ENCODE results near the gene ADGRD1.

ADGRD1 gene

GRCh38 chr12:131076791-131077747 is 123.4 kb downstream of the ADGRD1 start:
- no peak for DNase-seq

DNA sequence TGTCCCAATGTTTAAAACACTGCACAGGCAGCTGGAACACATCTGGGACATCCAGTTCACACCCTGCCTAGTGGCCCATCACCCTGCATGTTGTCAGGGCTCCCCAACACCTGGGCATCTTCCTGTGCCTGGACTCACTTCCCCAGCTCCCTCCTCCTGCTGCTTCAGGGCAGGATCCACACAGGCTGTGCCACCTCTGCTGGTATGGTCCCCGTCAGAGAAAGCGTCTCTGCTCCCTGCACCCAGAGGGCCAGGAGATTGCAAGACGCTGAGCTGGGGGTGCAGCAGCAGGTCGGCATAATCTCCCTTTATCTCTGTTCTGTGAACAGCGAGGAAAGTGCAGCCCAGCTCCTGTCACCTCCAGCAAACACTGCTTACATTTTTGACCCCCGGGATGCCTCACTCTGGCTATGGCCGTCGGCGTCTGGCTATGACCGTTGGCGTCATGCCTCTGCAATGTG is 124.3 kb downstream of the ADGRD1 start:
- no peak for DNase-seq

DNA sequence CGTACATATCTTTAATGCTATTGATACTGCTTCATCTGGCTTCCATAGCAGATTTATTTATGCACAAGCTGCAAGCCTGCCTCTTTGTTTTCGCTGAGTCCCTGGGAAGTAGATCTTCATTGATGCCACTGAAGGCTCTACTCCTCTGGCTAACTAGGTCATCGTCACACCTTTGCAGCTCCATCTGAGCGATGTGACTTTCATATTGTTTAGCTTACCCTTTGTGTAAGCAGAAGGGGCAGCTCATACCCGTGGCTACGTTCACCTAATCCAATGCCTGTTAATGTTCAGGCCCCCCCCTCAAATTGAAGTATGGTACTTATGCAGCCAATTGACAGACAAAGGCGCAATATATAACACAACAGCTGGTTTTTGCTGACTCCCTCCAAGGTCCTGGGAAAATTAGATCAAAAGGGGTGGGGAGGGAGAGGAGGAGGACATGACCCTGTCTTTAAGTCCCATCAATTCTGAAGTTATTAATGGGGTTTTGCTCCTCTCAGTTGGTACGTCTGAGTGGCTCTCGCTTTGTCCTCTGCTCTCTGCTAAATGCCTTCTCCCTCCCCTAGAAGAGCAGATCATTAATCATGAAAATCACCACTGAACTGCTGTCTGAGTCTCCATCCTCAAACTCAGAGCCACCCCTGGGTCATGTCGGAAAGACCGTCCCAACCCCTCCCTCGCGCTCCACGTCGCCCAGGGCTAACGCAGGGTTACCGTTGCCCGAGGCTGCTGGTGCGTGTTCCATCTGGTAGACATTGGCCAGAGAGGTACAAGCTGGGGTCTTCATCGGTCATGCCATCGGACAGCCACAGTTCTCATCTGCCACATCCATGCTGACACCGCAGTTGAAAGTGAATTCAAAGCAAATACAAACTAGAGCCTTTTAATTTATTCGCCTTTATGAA is 128.8 kb downstream of the ADGRD1 start:
- DNase-seq = no peak

- no peak for DNase-seq
Measured at GRCh38 chr12:131084341-131085011, 130.8 kb downstream of the ADGRD1 start.

- DNase-seq = no peak
Measured at GRCh38 chr12:131085125-131085815, 131.6 kb downstream of the ADGRD1 start.

- DNase-seq = no peak
Measured at GRCh38 chr12:131085816-131086591, 132.3 kb downstream of the ADGRD1 start.

DNA sequence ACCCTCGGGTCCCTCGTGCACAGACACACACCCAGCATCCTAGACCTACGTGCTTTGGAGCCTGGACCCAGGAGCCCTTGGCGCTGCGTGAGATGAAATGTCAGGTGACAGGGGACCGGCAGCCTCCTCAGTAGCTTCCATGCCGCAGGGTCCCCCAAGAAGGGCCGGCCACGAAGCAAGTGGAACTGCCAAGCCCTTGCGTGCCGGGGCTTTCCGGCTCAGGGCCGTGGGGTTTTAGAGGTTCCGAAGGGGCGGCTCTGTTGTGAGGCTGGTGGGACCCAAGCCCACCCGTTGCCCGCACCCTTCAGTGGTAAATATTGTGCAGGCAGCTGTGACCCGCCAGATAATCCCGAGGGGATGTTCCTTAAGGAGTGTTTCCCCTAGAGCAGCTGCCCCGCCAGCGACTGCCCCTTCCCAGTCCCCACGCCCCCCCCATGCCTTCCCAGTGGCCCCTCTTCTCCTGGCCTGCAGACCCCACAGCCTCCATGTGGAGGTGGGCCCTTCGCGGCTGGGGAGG is 133.7 kb downstream of the ADGRD1 start:
- DNase-seq = no peak

DNA sequence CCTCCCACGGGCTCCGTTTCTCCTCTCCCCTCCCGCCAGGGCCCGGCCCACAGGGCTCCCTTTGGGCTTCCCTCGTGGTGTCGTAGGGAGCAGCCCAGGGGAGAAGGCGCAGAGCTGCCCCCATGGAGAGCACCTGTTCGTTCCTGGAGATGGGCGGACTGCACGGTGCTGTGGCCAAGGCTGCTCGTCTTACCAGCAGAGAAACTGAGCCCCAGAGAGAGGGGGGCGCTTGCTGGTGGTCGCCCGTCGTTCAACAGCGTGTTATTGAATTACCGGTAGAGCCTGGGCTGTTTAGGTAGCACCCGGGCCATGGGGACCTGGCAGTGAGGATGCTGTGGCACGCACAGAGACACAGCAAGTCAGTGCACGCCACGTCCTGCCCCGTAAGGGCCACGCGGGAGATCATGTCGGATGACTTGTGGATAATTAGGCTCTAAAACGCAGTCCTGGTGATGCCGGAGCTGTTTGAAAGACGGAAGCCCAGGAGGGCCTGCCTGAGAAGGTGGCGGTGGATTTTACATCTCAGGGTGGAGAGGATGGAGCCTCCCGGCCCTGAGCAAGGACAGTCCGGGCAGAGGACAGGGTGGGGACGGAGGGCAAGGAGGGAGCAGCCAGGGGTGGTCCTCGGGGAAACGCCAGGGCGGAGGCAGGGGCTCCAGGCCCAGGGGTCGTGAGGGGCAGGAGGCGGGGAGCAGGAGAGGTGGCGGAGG is 134.4 kb downstream of the ADGRD1 start:
- no peak for DNase-seq

GRCh38 chr12:131088701-131089530 is 135.2 kb downstream of the ADGRD1 start:
- DNase-seq = no peak

DNA sequence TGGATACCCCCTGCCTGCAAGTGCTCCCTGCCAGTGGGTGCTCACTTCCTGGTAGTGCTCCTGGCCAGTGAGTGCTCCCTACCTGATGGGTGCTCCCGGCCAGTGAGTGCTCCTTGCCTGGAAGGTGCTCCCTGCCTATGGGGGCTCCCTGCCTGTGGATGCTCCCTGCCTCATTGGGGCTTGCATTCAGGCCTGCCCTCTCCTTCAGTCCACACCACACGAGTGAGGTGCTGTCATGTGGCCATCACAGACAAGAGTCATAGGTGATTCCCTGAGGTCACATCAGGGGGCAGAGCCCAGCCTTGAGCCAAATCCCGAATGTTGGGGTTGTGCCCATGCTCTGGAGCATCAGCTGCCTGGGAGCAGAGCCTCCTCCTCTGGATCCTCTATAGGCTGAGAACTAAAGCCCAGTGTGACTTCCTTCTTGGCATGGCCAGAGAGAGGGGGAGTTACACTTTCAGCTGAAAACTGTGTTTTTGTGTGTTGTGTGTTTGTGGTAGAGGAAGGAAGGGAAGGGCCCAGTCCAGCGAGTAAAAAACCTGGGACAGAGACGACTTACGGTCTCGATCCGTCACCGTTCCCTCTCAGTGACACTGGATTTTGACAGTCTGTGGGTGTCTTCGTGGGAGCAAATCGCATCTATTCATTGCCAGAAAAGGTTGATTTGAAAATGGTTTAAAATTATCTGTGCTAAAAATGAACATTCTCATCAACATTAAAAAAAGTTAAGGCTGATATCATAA is 136.0 kb downstream of the ADGRD1 start:
- DNase-seq = no peak

GRCh38 chr12:131090274-131091210 is 136.8 kb downstream of the ADGRD1 start:
- no peak for DNase-seq

DNA sequence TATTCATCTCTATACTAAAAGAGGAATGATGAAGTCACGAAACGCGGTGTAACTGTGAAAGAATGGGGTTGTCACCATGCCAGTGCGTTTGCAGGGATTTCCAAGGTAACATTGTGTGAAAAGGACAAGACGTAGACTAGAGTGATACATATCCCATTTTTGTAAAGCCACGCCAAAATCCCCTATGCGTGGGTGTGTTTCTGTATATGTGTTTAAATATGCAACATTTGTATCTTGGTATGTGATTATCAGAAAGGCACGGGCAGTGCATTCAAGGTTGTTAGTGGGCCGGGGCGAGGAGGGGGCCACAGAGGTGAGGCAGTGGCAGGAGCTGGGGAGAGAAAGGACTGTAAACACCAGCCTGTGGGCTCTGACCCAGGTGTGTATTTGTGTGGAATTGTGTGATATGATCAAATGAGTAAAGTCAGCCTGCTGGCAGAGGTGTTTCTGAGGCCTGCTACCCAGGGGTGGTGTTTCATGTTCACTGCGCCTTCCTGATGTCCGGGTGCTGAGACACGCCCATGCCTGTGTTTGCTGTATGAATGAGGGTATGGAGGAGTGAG is 137.8 kb downstream of the ADGRD1 start:
- DNase-seq = no peak

- no peak for DNase-seq
Measured at GRCh38 chr12:131091976-131092691, 138.4 kb downstream of the ADGRD1 start.

GRCh38 chr12:131092901-131093603 is 139.3 kb downstream of the ADGRD1 start:
- DNase-seq = no peak

DNA sequence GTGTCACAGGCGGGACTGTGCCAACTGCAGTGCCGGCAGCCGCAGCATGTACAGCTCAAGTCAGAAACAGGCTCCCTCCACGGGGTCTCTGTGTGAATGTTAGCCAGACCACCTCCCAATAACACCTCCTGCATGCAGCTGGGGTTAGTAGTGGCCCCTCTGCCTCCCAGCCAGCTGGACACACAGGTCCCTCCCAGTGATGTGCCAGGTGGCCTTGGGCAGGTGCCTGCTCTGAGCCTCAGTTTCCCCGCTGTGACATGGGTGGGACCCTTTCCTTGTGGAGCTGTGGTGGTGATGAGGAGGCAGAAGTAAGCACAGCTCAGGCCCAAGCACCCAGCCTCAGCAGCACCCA is 139.9 kb downstream of the ADGRD1 start:
- no peak for DNase-seq
